Mononuclear cell (primary cell): ENCODE measurements around the gene ENGASE. TPM values are rescaled to one million over a fixed set of nuclear protein-coding genes. Genes with fewer than 3 reads are reported as not detected.
"Not testable (repeated sequence)": the region's sequence is repeated elsewhere in the genome, so short reads cannot be mapped to it uniquely, and the experiment has no call there.

Experiments used
- H3K27me3 ChIP-seq: 2 replicates; pipeline ENCODE4 v1.6.0; 2011; ENCODE audit warnings: low read length, control low read depth; ENCODE audit not compliant: insufficient read depth
- H3K4me1 ChIP-seq: 2 replicates; pipeline ENCODE4 v1.5.1; 2011; ENCODE audit warnings: mild to moderate bottlenecking, low read length, control low read depth; ENCODE audit not compliant: insufficient read depth
- H3K4me3 ChIP-seq: 2 replicates; pipeline ENCODE4 v1.5.1; 2011; ENCODE audit warnings: mild to moderate bottlenecking, low read length, moderate library complexity
- H3K9me3 ChIP-seq: 2 replicates; pipeline ENCODE4 v1.5.1; 2011; ENCODE audit warnings: low read depth, mild to moderate bottlenecking, control low read depth, low read length
- total RNA-seq: library from RNA; depleted of rRNA; stranded (reverse); fragments of >200 nt; gene quantifications from one replicate; pipeline ENCODE4 v1.2.3, GENCODE V29; 2012

Gene ENGASE
- total RNA-seq, 1 donor = 25.2 TPM

DNA sequence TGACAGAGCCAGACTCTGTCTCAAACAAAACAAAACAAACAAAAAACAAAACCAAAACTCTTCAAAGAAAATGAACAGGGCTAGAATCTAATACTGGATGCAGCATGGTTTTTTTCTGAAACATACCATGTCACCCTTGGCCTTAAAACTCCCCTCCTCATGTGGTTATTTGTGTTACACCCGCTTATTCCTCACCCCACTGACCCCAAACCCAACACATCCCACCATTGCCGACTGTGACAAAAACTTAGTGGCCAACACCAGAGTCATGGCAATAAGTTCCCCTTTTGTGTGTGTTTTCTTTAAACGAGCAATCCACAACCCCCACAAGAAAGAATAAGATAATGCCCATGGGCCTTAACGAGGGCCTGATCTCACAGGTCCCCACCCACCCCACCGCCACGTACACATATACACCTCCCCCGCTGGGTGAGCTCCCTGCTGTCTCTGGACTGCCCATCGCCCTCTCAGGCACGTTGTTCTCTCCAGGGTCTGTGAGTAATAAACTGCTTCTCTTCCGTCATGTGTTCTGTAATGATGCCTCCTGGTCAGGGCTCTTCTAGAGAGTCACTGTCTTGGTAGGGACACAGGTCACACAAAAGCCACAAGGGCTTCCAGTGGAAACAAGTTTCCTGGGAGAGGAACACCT lies 16.8 kb upstream of the ENGASE start:
- no peaks in the 10 kb centered on the region for H3K9me3 ChIP-seq
- no peaks in the 10 kb centered on the region for H3K27me3 ChIP-seq
- H3K4me1 ChIP-seq = peaks cover 16% of the 10 kb centered on the region
- H3K4me3 ChIP-seq = no peak overlapping the region

DNA sequence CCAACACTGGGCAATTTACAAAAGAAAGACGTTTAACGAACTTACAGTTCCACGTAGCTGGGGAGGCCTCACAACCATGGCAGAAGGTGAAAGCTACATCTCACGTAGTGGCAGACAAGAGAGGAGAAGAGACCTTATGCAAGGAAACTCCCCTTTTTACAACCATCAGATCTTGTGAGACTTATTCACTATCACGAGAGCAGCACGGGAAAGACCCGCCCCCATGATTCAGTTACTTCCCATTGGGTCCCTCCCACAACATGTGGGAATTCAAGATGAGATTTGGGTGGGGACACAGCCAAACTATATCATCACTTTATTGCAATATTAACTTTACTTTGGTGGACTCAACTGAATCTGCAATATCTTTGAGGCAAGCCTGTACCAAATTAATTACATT lies 11.9 kb upstream of the ENGASE start:
- peaks cover 16% of the 10 kb centered on the region for H3K4me1 ChIP-seq
- H3K4me3 ChIP-seq = no peak overlapping the region
- no peaks in the 10 kb centered on the region for H3K27me3 ChIP-seq
- no peaks in the 10 kb centered on the region for H3K9me3 ChIP-seq

DNA sequence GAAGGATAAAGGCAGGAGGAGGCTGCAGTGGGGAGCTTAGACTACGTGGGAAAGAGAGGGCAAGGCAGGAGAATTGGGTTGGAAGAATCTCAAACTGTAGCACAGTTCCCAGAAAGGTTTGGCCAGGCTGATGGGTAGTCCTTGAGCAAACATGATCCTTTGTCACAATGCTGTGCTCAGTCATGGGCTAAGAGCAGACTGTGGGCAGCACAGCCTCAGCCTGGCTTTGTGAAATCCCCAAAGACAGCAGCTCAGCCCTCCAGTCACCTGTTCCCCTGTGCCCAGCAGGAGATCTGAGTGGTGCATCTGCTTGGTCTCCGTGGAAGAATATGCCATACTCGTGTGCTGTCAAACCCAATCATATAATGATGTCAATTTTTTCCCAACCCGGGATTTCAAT lies 10.6 kb upstream of the ENGASE start:
- peaks cover 3% of the 10 kb centered on the region for H3K4me1 ChIP-seq
- no peaks in the 10 kb centered on the region for H3K27me3 ChIP-seq
- no peak overlapping the region for H3K4me3 ChIP-seq
- no peaks in the 10 kb centered on the region for H3K9me3 ChIP-seq

DNA sequence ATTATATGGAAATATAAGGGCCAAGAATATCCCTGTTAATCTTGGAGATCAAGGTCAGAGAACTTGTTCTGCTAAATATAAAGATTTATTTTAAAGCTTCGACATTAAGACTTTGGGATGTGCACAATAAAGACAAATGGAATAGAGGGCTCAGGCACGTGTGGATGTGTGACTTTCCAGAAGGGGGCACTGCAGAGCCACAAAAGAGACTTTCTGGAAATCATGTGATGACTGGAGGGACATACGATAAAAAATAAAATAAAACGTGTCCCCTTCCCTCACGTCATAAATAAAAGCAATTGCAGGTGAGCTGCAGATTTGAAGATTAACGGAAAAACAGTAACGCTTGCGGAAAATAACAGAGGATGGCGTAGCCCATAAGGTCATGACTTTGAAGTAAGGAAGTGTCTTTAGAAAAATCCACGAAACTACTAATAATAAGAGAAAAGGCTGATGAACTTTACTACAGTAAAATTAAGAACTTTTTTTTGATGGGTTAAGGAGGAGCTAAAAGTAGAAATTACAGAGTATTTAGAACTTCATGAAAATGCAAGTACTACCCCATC lies 9.4 kb upstream of the ENGASE start:
- Histone ChIP-seq H3K4me1 (no peaks in the 10 kb centered on the region), H3K9me3 (no peaks in the 10 kb centered on the region), H3K4me3 (no peak overlapping the region), H3K27me3 (no peaks in the 10 kb centered on the region)

DNA sequence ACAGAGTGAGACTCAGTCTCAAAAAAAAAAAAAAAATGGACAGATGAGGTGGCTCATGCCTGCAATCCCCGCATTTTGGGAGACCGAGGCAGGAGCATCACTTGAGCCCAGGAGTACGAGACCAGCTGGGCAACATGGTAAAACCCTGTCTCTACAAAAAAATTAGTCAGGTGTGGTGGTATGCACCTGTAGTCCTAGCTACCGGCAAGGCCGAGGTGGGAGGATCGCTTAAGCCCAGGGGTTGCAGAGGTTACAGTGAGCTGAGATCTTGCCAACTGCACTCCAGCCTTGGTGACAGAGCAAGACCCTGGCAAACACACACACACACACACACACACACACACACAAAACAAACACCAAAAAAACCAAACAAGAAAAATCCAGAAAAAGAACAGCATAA lies 7.7 kb upstream of the ENGASE start:
- H3K4me3 ChIP-seq = no peak overlapping the region
- H3K9me3 ChIP-seq = no peaks in the 10 kb centered on the region
- no peaks in the 10 kb centered on the region for H3K27me3 ChIP-seq
- no peaks in the 10 kb centered on the region for H3K4me1 ChIP-seq

DNA sequence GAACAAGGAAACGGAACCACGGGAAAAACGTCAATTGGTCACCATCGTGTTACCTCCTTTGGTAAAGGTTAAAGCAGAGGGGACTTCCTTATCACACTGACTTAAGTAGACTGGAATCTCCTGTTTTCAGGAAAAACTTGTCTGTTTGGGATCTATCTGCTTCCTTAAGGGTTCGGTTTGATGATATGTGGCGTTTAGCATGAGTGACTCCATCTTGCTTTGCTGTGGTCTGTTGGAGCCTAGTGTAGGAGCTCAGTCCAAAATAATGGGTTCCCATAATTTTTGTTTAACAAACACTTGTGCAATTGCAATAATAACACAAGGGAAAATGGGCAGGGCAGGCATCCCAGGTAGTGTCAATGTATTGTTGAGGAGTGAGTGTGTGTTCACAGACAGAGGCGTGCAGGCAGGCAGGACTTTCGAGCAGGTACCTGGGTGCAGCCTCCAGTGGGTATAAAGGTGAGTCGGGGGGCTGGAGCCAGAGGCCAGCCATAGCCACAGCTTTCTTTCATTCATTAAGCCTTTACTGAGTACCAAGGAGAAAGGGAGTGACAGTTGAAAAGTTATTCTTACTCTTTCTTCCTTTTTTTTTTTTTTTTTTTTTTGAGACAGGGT lies 4.3 kb upstream of the ENGASE start:
- Histone ChIP-seq H3K9me3 (no peaks in the 10 kb centered on the region), H3K27me3 (no peaks in the 10 kb centered on the region), H3K4me3 (no peak overlapping the region), H3K4me1 (peaks cover 11% of the 10 kb centered on the region)

DNA sequence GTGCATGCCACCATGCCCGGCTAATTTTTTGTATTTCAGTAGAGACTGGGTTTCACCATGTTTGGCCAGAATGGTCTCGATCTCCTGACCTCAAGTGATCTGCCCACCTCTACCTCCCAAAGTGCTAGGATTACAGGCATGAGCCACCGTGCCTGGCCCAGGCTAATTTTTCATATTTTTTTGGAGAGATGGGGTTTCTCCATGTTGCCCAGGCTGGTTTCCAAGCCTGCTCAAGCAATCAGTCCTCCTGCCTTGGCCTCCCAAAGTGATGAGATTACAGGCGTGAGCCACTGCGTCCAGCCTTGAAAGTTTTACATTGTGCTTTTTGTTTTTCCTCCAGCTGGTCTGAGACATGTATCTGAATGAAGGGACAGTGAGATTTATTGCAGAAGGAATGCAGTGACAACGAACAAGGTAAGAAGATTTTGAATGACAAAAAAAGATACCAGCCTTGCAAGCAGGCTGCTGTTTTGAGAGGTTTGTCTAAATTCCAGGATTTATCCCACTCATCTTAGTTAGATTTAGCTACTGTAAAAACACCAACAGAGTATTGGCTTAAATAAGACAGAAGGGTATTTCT lies 3.4 kb upstream of the ENGASE start:
- H3K4me1 ChIP-seq = peaks cover 20% of the 10 kb centered on the region
- no peak overlapping the region for H3K4me3 ChIP-seq
- no peaks in the 10 kb centered on the region for H3K27me3 ChIP-seq
- H3K9me3 ChIP-seq = no peaks in the 10 kb centered on the region

DNA sequence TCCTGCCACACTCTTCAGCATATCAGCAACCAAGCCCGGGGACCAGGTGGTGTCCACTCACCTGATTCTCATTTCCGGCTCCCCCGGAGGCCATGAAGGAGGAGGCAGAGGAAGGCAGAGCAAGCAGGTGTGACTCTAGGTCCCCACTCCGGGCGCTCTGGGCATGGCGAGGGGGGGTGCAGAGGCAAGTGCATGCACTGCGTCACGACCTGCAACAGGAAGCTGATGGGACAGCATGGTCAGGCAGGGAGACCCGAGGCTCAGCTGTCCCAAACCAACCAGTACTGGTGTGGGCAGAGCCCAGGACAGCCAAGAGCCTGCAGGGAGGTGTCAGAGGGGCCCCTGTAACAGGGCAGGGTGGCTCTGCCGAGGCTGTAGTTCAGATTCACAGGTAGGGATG lies 2.1 kb upstream of the ENGASE start:
- Histone ChIP-seq H3K4me1 (peaks cover 21% of the 10 kb centered on the region), H3K4me3 (no peak overlapping the region), H3K9me3 (no peaks in the 10 kb centered on the region), H3K27me3 (no peaks in the 10 kb centered on the region)

DNA sequence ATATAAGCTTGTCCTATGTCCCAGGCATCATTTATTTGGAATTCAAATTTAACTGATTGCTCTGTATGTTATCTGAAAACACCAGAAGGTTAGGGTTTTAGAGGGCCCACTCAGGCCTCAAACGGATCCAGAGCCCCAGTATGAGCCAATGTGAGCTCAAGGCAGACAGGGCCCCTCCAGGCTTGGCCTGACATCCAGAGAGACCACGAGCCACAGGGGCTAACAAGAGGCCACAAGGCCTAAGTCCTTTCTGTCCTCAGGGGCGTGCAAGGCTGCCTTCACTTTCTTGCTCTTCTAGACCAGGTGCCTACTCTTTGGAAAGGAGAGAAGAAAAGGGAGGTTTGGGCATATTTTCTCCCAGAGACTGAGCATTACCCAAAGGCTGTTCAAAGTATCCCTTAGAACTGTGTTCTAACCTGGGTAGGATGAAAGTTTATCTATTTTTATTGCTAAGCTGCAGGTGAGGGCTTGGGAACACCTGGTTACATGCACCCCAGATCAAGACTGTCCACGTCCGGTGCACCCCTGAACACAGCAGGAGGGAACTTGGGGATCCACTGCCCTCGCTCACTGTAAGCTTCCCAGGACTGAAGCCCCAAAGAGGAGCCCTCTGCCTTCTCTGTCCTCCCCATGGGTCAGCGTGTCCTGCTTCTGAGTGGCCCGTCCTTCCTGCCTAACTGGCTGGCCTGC lies 1.5 kb upstream of the ENGASE start:
- peaks cover 21% of the 10 kb centered on the region for H3K4me1 ChIP-seq
- no peaks in the 10 kb centered on the region for H3K9me3 ChIP-seq
- no peaks in the 10 kb centered on the region for H3K27me3 ChIP-seq
- H3K4me3 ChIP-seq = no peak overlapping the region

DNA sequence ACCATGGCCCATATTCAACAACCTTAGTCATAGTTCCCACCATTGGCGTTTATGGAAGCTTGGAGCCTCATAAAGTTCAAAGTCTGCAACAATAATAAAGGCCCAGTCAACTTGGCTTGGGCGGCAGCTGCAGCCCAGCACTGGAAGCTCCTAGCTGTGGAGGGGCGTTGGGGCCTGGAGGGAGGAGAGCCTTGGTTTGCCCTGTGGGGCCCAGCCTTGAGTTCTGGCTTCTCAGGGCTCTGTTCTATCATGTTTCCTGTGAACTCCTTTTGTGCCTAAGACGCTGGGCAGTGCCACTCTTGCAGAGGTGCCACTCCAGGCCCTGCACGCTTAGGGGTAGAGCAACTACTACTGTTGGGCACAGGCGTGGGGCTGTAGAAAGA lies 927 bp upstream of the ENGASE start:
- H3K4me3 ChIP-seq = no peak overlapping the region
- H3K9me3 ChIP-seq = no peaks in the 10 kb centered on the region
- no peaks in the 10 kb centered on the region for H3K27me3 ChIP-seq

DNA sequence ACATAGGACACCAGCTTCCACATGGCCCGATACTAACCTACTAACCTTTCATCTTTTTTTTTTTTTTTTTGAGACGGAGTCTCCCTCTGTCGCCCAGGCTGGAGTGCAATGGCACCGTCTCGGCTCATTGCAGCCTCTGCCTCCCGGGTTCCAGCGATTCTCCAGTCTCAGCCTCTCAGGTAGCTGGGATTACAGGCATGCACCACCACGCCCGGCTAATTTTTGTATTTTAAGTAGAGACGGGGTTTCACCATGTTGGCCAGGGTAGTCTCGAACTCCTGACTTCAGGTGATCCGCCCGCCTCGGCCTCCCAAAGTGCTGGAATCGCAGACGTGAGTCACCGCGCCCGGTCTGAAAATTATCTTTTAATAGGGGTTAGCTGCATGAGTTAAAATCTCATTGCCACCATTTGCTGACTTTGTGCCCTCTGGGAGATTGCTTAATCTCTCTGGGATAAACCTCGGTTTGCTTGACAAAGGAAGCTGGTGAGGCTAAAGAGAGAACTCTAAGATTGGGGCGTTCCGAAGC lies 439 bp upstream of the ENGASE start:
- H3K4me3 ChIP-seq, H3K27me3 ChIP-seq, H3K9me3 ChIP-seq: not testable (repeated sequence)
- H3K4me1 ChIP-seq = peaks cover 21% of the 10 kb centered on the region

More for the DNA sequence above, 927 bp upstream of the ENGASE start:
- peaks cover 21% of the 10 kb centered on the region for H3K4me1 ChIP-seq

DNA sequence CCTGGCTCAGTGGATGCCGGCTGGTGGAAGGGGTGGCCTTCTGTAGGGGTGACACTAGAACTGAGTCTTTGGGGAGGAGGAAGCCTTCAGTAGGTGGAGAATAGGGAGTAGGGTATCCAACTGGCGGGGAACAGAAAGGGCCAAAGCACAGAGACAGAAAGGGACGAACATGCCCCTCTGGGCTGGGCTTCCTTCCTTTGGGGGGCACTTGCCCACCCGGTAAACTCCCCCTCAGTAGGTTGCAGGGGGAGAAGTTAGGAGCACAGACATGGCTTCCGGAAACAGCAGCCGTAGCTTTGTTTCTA lies 774 bp downstream of the ENGASE start:
- Histone ChIP-seq H3K4me3 (peak overlapping the region; percentile 65), H3K27me3 (no peaks in the 10 kb centered on the region)

DNA sequence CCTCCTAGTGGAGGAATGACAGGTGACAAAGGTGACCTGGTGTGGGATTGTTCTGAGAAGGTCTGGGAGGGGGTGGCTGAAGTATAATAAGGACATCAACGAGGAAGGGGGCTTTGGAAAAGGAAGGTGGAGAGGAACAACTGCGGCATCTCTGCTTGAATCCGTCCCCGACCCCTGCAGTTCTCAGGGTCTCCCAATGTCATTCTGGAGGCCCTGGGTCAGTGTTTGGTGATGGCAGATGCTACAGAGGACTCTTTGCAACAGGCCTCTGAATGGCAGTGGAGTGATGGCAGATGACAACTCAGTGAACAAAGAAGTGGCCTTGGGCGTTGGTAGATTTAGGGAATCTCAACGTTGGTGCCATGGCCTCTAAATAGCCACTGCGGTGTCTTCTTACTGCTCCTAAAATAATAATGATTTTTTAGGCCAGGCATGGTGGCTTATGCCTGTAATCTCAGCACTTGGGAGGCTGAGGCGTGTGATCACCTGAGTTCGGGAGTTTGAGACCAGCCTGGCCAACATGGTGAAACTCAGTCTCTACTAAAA lies 1.3 kb downstream of the ENGASE start:
- H3K4me1 ChIP-seq = peaks cover 21% of the 10 kb centered on the region
- H3K4me3 ChIP-seq = peak overlapping the region; percentile 65
- no peaks in the 10 kb centered on the region for H3K9me3 ChIP-seq
- H3K27me3 ChIP-seq = no peaks in the 10 kb centered on the region

More for the DNA sequence above, 774 bp downstream of the ENGASE start:
- Histone ChIP-seq H3K9me3 (no peaks in the 10 kb centered on the region), H3K4me1 (peaks cover 21% of the 10 kb centered on the region)

DNA sequence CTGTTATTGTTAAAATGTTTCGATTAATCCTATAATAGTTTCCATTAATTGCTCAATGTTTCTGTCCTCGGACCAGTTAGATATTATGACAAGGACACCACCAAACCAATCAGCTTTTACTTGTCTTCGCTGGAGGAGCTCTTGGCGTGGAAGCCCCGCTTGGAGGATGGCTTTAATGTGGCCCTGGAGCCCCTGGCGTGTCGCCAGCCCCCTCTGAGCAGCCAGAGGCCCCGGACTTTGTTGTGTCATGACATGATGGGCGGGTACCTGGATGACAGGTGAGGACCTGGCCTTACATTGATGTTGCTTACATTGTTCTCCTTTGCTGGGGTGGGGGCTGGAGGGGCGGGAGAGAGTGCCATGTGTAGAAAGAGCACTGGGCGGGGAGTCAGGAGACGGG lies 3.0 kb downstream of the ENGASE start:
- H3K9me3 ChIP-seq = no peaks in the 10 kb centered on the region
- H3K4me1 ChIP-seq = peaks cover 21% of the 10 kb centered on the region
- no peaks in the 10 kb centered on the region for H3K27me3 ChIP-seq
- H3K4me3 ChIP-seq = no peak overlapping the region
